Glutamatergic neuron (in vitro differentiated cells): ENCODE measurements around the gene RYK. TPM values are rescaled to one million over a fixed set of nuclear protein-coding genes. Genes with fewer than 3 reads are reported as not detected.

ENCODE experiments used
- DNase-seq: peaks from one replicate; pipeline ENCODE4 v3.0.0; 2022
- H3K27ac Mint-ChIP-seq: one replicate; pipeline ENCODE4 v1.8.0; 2020; ENCODE audit warnings: mild to moderate bottlenecking, mixed read lengths, inconsistent platforms; ENCODE audit not compliant: unreplicated experiment
- H3K27me3 Mint-ChIP-seq: one replicate; pipeline ENCODE4 v1.8.0; 2020; ENCODE audit warnings: mild to moderate bottlenecking, moderate library complexity, mixed read lengths, inconsistent platforms; ENCODE audit not compliant: unreplicated experiment
- H3K36me3 Mint-ChIP-seq: one replicate; pipeline ENCODE4 v1.8.0; 2020; ENCODE audit warnings: mild to moderate bottlenecking, mixed read lengths, inconsistent platforms; ENCODE audit not compliant: unreplicated experiment
- H3K4me1 Mint-ChIP-seq: one replicate; pipeline ENCODE4 v1.8.0; 2020; ENCODE audit warnings: mild to moderate bottlenecking, low read depth, mixed read lengths, inconsistent platforms; ENCODE audit not compliant: unreplicated experiment
- H3K4me3 Mint-ChIP-seq: one replicate; pipeline ENCODE4 v1.8.0; 2020; ENCODE audit warnings: mild to moderate bottlenecking, mixed read lengths, inconsistent platforms; ENCODE audit not compliant: unreplicated experiment
- H3K9me3 Mint-ChIP-seq: one replicate; pipeline ENCODE4 v1.8.0; 2020; ENCODE audit warnings: mild to moderate bottlenecking, moderate library complexity, mixed read lengths, inconsistent platforms; ENCODE audit not compliant: unreplicated experiment
- total RNA-seq: library from RNA; stranded (reverse); fragmentation: NEBNext Ultra II Directional; extraction: Animal tissue kit (Norgen Biotek cat#: 25700); gene quantifications from one replicate; pipeline ENCODE4 v1.2.1, GENCODE V29; 2021; ENCODE audit not compliant: unreplicated experiment
- TF ChIP-seq, protein P1 (sequence below): fragments of 200-600 bp; sonication (generic); IDR thresholded peaks from one replicate; pipeline ENCODE4 v1.5.0; 2021; ENCODE audit not compliant: partially characterized antibody, unreplicated experiment

The RYK gene
- total RNA-seq, 1 donor from 2014 or later = 33.6 TPM

DNA sequence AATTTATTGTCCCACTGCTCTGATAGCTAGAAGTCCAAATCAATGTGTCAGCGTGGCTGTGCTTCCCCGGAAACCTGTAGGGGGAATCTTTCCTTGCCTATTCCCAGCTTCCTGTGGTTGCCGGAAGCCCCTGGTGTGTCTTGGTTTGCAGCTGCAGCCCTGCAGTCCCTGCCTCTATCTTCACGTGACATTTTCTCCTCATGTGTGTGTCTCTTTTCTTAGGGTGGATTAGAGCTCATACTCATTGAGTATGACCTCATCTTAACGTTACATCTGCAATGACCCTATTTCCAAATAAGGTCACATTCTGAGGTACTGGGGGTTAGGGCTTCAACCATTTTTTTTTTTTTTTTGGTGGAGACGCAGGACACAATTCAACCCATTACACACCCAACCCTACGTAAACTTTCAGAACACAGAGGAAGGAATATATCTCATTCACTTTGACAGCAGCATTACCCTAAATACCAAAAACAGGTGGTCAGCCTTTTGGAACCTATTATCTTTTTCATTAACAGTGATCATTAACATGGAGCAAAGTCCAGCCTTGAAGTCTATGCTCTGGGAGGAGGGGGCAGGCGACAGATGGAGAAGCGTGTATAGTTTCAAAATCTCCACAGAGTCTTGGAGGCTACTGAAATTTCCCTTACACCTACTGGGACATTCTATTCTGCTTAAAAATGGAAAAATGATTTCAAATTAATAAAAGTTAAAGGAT lies 88.6 kb downstream of the RYK start:
- TF ChIP-seq, protein P1, sequence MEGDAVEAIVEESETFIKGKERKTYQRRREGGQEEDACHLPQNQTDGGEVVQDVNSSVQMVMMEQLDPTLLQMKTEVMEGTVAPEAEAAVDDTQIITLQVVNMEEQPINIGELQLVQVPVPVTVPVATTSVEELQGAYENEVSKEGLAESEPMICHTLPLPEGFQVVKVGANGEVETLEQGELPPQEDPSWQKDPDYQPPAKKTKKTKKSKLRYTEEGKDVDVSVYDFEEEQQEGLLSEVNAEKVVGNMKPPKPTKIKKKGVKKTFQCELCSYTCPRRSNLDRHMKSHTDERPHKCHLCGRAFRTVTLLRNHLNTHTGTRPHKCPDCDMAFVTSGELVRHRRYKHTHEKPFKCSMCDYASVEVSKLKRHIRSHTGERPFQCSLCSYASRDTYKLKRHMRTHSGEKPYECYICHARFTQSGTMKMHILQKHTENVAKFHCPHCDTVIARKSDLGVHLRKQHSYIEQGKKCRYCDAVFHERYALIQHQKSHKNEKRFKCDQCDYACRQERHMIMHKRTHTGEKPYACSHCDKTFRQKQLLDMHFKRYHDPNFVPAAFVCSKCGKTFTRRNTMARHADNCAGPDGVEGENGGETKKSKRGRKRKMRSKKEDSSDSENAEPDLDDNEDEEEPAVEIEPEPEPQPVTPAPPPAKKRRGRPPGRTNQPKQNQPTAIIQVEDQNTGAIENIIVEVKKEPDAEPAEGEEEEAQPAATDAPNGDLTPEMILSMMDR = no peak
- peaks cover 5% of the 10 kb centered on the region for H3K4me1 Mint-ChIP-seq
- H3K36me3 Mint-ChIP-seq = no peaks in the 10 kb centered on the region
- no peaks in the 10 kb centered on the region for H3K27me3 Mint-ChIP-seq
- DNase-seq = no peak
- no peak overlapping the region for H3K27ac Mint-ChIP-seq
- no peaks in the 10 kb centered on the region for H3K9me3 Mint-ChIP-seq
- H3K4me3 Mint-ChIP-seq = no peak overlapping the region

DNA sequence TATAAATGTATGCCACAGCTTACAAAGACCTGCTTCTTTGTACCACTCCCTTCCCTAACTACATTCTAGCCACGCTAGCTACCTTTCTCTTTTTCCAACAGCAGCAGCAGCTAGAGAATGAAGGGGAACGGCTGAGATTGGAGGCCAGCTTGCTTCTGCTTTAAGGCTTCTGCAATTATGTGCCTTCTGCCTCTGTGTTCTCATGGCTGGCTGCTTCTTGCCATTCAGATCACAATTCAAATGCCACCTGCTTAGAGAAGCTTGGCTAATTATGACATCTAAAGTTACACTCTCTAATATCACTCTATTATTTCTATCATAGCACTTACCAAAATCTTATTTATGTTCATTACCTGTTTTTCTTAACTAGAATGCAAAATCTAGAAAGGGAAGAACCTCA lies 95.2 kb downstream of the RYK start:
- peaks cover 3% of the 10 kb centered on the region for H3K36me3 Mint-ChIP-seq

DNA sequence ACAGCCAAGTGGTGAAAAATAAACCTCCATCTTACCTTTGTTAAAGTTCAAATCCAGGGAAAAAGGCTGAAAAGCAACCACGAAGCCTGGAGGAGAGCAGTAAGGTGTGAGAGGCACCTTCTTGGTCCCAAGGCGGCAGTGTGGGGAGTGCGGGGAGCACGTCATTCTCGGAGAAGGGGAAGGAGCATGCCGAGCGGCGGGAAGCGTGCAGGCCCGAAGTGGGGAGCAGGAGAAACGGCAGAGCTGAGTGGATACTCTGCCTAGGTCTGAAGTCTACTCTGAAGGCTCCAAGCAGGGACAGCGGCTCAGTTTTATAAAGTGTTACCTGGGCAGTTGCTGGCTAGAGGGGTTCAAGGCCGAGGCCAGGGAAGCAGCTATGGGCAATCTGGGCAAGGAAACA lies 96.9 kb downstream of the RYK start:
- H3K27ac Mint-ChIP-seq = no peak overlapping the region
- peaks cover 12% of the 10 kb centered on the region for H3K36me3 Mint-ChIP-seq
- H3K27me3 Mint-ChIP-seq = peaks cover 2% of the 10 kb centered on the region

More for the DNA sequence above, 95.2 kb downstream of the RYK start:
- Mint-ChIP-seq H3K4me1 (no peaks in the 10 kb centered on the region), H3K27ac (no peak overlapping the region), H3K4me3 (no peak overlapping the region), H3K9me3 (no peaks in the 10 kb centered on the region), H3K27me3 (no peaks in the 10 kb centered on the region)
- DNase-seq = no peak
- TF ChIP-seq, protein P1 = no peak

DNA sequence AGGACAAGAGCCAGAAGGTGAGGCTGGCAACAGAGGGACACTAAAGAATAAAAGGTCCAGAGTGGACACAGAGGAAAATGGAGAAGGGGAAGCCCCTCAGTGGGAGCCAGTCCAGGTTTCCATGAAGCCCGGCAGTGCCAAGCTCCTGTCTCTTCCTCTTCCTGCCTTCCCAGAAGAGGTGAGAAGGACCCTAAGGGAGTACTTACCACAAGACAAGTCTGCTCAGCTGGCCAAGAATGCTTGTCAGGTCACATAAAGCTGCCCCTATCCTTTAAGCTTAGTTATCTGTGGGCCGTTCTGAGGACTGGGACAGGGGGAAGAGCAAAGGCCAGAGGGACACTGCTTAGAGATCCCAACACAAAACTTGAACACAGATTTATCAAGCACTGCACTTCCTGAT lies 100.2 kb downstream of the RYK start:
- TF ChIP-seq, protein P1 = no peak
- no peak for DNase-seq
- Mint-ChIP-seq H3K4me3 (no peak overlapping the region), H3K27ac (no peak overlapping the region), H3K4me1 (no peaks in the 10 kb centered on the region), H3K36me3 (peaks cover 18% of the 10 kb centered on the region), H3K9me3 (no peaks in the 10 kb centered on the region), H3K27me3 (peaks cover 8% of the 10 kb centered on the region)

More for the DNA sequence above, 96.9 kb downstream of the RYK start:
- H3K4me3 Mint-ChIP-seq = no peak overlapping the region
- TF ChIP-seq, protein P1 = no peak
- no peaks in the 10 kb centered on the region for H3K9me3 Mint-ChIP-seq
- DNase-seq = no peak
- no peaks in the 10 kb centered on the region for H3K4me1 Mint-ChIP-seq

DNA sequence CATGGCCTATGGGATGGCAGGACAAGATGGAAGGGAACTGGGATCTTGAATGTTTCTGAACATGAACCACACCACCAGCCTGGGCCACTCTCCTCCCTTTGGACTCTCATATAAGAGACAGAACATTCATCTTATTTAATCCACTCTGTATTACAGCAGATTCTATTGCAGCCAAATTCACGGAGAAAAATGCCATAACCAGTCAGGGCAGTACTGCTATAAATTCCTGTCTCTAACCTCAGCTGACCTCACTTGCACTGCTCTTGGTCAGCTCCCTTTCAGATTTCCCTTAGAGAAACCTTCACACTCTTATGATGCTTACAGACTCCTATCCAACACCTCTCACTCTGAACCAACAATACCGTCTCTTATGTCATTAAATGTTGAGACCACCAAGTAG lies 101.4 kb downstream of the RYK start:
- Mint-ChIP-seq H3K4me3 (no peak overlapping the region), H3K36me3 (peaks cover 15% of the 10 kb centered on the region), H3K27me3 (peaks cover 10% of the 10 kb centered on the region), H3K4me1 (no peaks in the 10 kb centered on the region), H3K9me3 (peaks cover 2% of the 10 kb centered on the region), H3K27ac (no peak overlapping the region)
- DNase-seq = no peak
- TF ChIP-seq, protein P1 = no peak
